HFFc6 (cell line): ENCODE data around the gene YDJC. TPM values are rescaled to one million over a fixed set of nuclear protein-coding genes. Genes with fewer than 3 reads are reported as not detected.
"Not testable (repeated sequence)": the region's sequence is repeated elsewhere in the genome, so short reads cannot be mapped to it uniquely, and the experiment has no call there.

Experiments
- DNase-seq: peaks from one replicate; pipeline ENCODE4 v3.0.0-alpha.2; 2018
- H3K27ac Mint-ChIP-seq: 2 replicates; pipeline ENCODE4 v1.8.0; 2020; ENCODE audit warnings: mild to moderate bottlenecking, mixed read lengths
- H3K27me3 Mint-ChIP-seq: 2 replicates; pipeline ENCODE4 v1.8.0; 2021; ENCODE audit warnings: mild to moderate bottlenecking, moderate library complexity, mixed read lengths; ENCODE audit not compliant: insufficient read depth
- H3K36me3 Mint-ChIP-seq: 2 replicates; pipeline ENCODE4 v1.8.0; 2021; ENCODE audit warnings: low read depth, mixed read lengths
- H3K4me1 Mint-ChIP-seq: 2 replicates; pipeline ENCODE4 v1.8.0; 2020; ENCODE audit warnings: low read depth, mixed read lengths
- H3K4me3 Mint-ChIP-seq: 2 replicates; pipeline ENCODE4 v1.8.0; 2020; ENCODE audit warnings: mild to moderate bottlenecking, moderate library complexity, mixed read lengths
- H3K9me3 Mint-ChIP-seq: 2 replicates; pipeline ENCODE4 v1.8.0; 2020; ENCODE audit warnings: mild to moderate bottlenecking, mixed read lengths
- CTCF ChIP-seq: fragments of 200-600 bp; sonication (generic); IDR thresholded peaks from 2 replicates; pipeline ENCODE4 v1.5.0; 2021; ENCODE audit warnings: antibody characterized with exemption, mild to moderate bottlenecking
- total RNA-seq, 6 experiments: library from RNA; stranded (reverse); fragmentation: NEBNext Ultra II Directional; extraction: Animal tissue kit (Norgen Biotek cat#: 25700); gene quantifications; 2 replicates in 1 of 6; 3 replicates in 5 of 6; pipeline ENCODE4 v1.2.3, GENCODE V29; 2021

Gene YDJC
- total RNA-seq, 6 experiments from 2014 or later = 18.6 to 29.5 (median 20.0) TPM

- Mint-ChIP-seq H3K36me3 (no peaks in the 10 kb centered on the region), H3K9me3 (no peaks in the 10 kb centered on the region), H3K27ac (peak within 1 kb of the TSS; percentile 85), H3K27me3 (no peaks in the 10 kb centered on the region; the same call in 1 of the 2 replicates), H3K4me1 (peaks cover 30% of the 10 kb centered on the region), H3K4me3 (peak within 1 kb of the TSS; percentile 80)
- peak; percentile 98 for DNase-seq
- peak; percentile 63 for TF ChIP-seq CTCF
These were observed 12.2 kb upstream of the YDJC start, which contains the start of gene SDF2L1 for GRCh38 chr22:21641789-21642583. Gene SDF2L1, plus strand, starts transcription at chr22:21642302. Its CDS starts 35 bp downstream, at chr22:21642337.

GRCh38 chr22:21641417-21641788, 11.6 kb upstream of the YDJC start:
- Mint-ChIP-seq H3K4me3 (peak overlapping the region; percentile 80), H3K27ac (peak overlapping the region; percentile 85), H3K4me1 (peaks cover 24% of the 10 kb centered on the region), H3K36me3 (no peaks in the 10 kb centered on the region), H3K9me3 (no peaks in the 10 kb centered on the region), H3K27me3 (no peaks in the 10 kb centered on the region; the same call in 1 of the 2 replicates)
- DNase-seq = peak; percentile 51
- TF ChIP-seq CTCF = peak; percentile 61

GRCh38 chr22:21640810-21641209, 11.0 kb upstream of the YDJC start:
- peaks cover 22% of the 10 kb centered on the region for H3K4me1 Mint-ChIP-seq
- H3K4me3 Mint-ChIP-seq = peak overlapping the region; percentile 80
- no peak for DNase-seq
- TF ChIP-seq CTCF = no peak
- no peaks in the 10 kb centered on the region for H3K36me3 Mint-ChIP-seq
- no peak overlapping the region for H3K27ac Mint-ChIP-seq
- no peaks in the 10 kb centered on the region; the same call in 1 of the 2 replicates for H3K27me3 Mint-ChIP-seq
- H3K9me3 Mint-ChIP-seq = no peaks in the 10 kb centered on the region

GRCh38 chr22:21639359-21639758, 9.5 kb upstream of the YDJC start:
- H3K27ac Mint-ChIP-seq = no peak overlapping the region
- no peak overlapping the region for H3K4me3 Mint-ChIP-seq
- DNase-seq = no peak
- H3K36me3 Mint-ChIP-seq = no peaks in the 10 kb centered on the region
- no peaks in the 10 kb centered on the region for H3K27me3 Mint-ChIP-seq
- H3K9me3 Mint-ChIP-seq = no peaks in the 10 kb centered on the region
- TF ChIP-seq CTCF = no peak
- H3K4me1 Mint-ChIP-seq = peaks cover 22% of the 10 kb centered on the region

- not testable (repeated sequence) for H3K36me3 Mint-ChIP-seq, H3K9me3 Mint-ChIP-seq, H3K27ac Mint-ChIP-seq, H3K4me3 Mint-ChIP-seq, H3K4me1 Mint-ChIP-seq, DNase-seq, H3K27me3 Mint-ChIP-seq
These were observed 7.6 kb upstream of the YDJC start for GRCh38 chr22:21637450-21637849.

GRCh38 chr22:21636629-21637218, 6.9 kb upstream of the YDJC start:
- no peak for TF ChIP-seq CTCF
- H3K4me3 Mint-ChIP-seq = no peak overlapping the region
- H3K27me3 Mint-ChIP-seq = peaks cover 1% of the 10 kb centered on the region; the same call in 1 of the 2 replicates
- no peak overlapping the region for H3K27ac Mint-ChIP-seq
- DNase-seq = no peak
- H3K9me3 Mint-ChIP-seq = no peaks in the 10 kb centered on the region
- no peaks in the 10 kb centered on the region for H3K36me3 Mint-ChIP-seq
- peaks cover 10% of the 10 kb centered on the region for H3K4me1 Mint-ChIP-seq
